ENCODE measurements around the gene ZSCAN21. TPM values are rescaled to one million over a fixed set of nuclear protein-coding genes. Genes with fewer than 3 reads are reported as not detected.
A peak's percentile ranks its signal among the peaks of the same experiment; 100 is the strongest.

ZSCAN21 gene
- total RNA-seq, 1 donor from 2014 or later = 11.1 TPM

- H3K27me3 ChIP-seq (ENCODE audit: insufficient read depth, low read length) = no peaks in the 10 kb centered on the region
- H3K27me3 Mint-ChIP-seq (ENCODE audit: low read depth, unreplicated experiment) = no peaks in the 10 kb centered on the region
- peaks cover 19% of the 10 kb centered on the region for H3K36me3 ChIP-seq (ENCODE audit: insufficient read depth, low read length)
- peaks cover 3% of the 10 kb centered on the region for H3K9me3 ChIP-seq (ENCODE audit: insufficient read depth, low read depth, low read length)
- peaks cover 50% of the 10 kb centered on the region for H3K79me2 ChIP-seq (ENCODE audit: insufficient read depth, low read length)
- H2AFZ ChIP-seq (ENCODE audit: low read depth, low read length) = peak within 1 kb of the TSS; percentile 59
- peaks cover 25% of the 10 kb centered on the region for H3K4me1 ChIP-seq (ENCODE audit: insufficient read depth, low read length)
- peak within 1 kb of the TSS; percentile 94 for H3K27ac Mint-ChIP-seq (ENCODE audit: unreplicated experiment)
- H3K9me3 Mint-ChIP-seq (ENCODE audit: unreplicated experiment) = no peaks in the 10 kb centered on the region
- H3K4me3 ChIP-seq (ENCODE audit: insufficient read depth, low read depth, low read length) = peak within 1 kb of the TSS; percentile 96
- peaks cover 13% of the 10 kb centered on the region for H3K36me3 Mint-ChIP-seq (ENCODE audit: low read depth, unreplicated experiment)
- peak within 1 kb of the TSS; percentile 93 for H3K27ac ChIP-seq (ENCODE audit: low read depth, low read length)
- peak; percentile 98 for DNase-seq (ENCODE audit: low read depth)
- H3K4me1 Mint-ChIP-seq (ENCODE audit: low read depth, unreplicated experiment) = peaks cover 23% of the 10 kb centered on the region
- no peak for TF ChIP-seq EZH2 (IDR thresholded peaks at IDR 0.05; ENCODE audit: insufficient read depth, low read length)
- TF ChIP-seq, protein P1, sequence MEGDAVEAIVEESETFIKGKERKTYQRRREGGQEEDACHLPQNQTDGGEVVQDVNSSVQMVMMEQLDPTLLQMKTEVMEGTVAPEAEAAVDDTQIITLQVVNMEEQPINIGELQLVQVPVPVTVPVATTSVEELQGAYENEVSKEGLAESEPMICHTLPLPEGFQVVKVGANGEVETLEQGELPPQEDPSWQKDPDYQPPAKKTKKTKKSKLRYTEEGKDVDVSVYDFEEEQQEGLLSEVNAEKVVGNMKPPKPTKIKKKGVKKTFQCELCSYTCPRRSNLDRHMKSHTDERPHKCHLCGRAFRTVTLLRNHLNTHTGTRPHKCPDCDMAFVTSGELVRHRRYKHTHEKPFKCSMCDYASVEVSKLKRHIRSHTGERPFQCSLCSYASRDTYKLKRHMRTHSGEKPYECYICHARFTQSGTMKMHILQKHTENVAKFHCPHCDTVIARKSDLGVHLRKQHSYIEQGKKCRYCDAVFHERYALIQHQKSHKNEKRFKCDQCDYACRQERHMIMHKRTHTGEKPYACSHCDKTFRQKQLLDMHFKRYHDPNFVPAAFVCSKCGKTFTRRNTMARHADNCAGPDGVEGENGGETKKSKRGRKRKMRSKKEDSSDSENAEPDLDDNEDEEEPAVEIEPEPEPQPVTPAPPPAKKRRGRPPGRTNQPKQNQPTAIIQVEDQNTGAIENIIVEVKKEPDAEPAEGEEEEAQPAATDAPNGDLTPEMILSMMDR (IDR thresholded peaks at IDR 0.05; ENCODE audit: insufficient read depth, low read depth, low read length) = peak; percentile 68
- H3K9ac ChIP-seq (ENCODE audit: low read length) = peak within 1 kb of the TSS; percentile 99
- peak within 1 kb of the TSS; percentile 98 for H3K4me3 Mint-ChIP-seq (ENCODE audit: unreplicated experiment)
- H4K20me1 ChIP-seq (ENCODE audit: insufficient read depth, low read length) = peaks cover 30% of the 10 kb centered on the region
- peak within 1 kb of the TSS; percentile 90 for H3K4me2 ChIP-seq (ENCODE audit: low read length)
- peak; percentile 45 for FAIRE-seq
Observed at GRCh38 chr7:100081535-100082102, 32.0 kb downstream of the ZSCAN21 start, which contains the start of gene ZNF3. ZNF3 (minus strand) TSS chr7:100081723; CDS start chr7:100077357, 4,366 bp downstream.

DNA sequence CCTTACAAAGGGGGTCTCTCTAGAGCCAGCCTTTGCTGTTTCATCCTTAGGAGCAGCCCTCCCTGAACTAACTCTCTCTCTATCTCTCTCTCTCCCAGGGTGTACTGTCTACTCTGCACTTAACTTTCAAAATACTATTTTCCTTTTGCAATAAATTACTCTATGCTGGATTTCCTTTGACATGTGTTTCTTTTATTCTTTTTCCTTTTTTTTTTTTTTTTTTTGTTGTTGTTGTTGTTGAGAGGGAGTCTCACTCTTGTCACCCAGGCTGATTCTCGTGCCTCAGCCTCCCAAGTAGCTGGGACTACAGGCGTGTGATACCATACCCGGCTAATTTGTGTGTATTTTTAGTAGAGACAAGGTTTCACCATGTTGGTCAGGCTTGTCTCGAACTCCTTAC is 33.4 kb downstream of the ZSCAN21 start:
- no peaks in the 10 kb centered on the region for H3K27me3 Mint-ChIP-seq (ENCODE audit: low read depth, unreplicated experiment)
- TF ChIP-seq, protein P1 (IDR thresholded peaks at IDR 0.05; ENCODE audit: insufficient read depth, low read depth, low read length) = no peak
- no peak for TF ChIP-seq EZH2 (IDR thresholded peaks at IDR 0.05; ENCODE audit: insufficient read depth, low read length)
- FAIRE-seq (no peak), DNase-seq (ENCODE audit: low read depth) (no peak)
- Histone ChIP-seq H3K4me1 (ENCODE audit: insufficient read depth, low read length) (peaks cover 38% of the 10 kb centered on the region), H3K36me3 (ENCODE audit: insufficient read depth, low read length) (peaks cover 11% of the 10 kb centered on the region), H3K27me3 (ENCODE audit: insufficient read depth, low read length) (no peaks in the 10 kb centered on the region), H3K79me2 (ENCODE audit: insufficient read depth, low read length) (peaks cover 37% of the 10 kb centered on the region), H2AFZ (ENCODE audit: low read depth, low read length) (no peak overlapping the region), H3K4me3 (ENCODE audit: insufficient read depth, low read depth, low read length) (no peak overlapping the region), H3K9ac (ENCODE audit: low read length) (peak overlapping the region; percentile 99), H3K27ac (ENCODE audit: low read depth, low read length) (no peak overlapping the region), H3K4me2 (ENCODE audit: low read length) (peak overlapping the region; percentile 90), H4K20me1 (ENCODE audit: insufficient read depth, low read length) (peaks cover 21% of the 10 kb centered on the region), H3K9me3 (ENCODE audit: insufficient read depth, low read depth, low read length) (no peaks in the 10 kb centered on the region)
- H3K4me3 Mint-ChIP-seq (ENCODE audit: unreplicated experiment) = peak overlapping the region; percentile 98
- H3K4me1 Mint-ChIP-seq (ENCODE audit: low read depth, unreplicated experiment) = peaks cover 23% of the 10 kb centered on the region
- H3K27ac Mint-ChIP-seq (ENCODE audit: unreplicated experiment) = peak overlapping the region; percentile 85
- peaks cover 6% of the 10 kb centered on the region for H3K36me3 Mint-ChIP-seq (ENCODE audit: low read depth, unreplicated experiment)
- no peaks in the 10 kb centered on the region for H3K9me3 Mint-ChIP-seq (ENCODE audit: unreplicated experiment)

DNA sequence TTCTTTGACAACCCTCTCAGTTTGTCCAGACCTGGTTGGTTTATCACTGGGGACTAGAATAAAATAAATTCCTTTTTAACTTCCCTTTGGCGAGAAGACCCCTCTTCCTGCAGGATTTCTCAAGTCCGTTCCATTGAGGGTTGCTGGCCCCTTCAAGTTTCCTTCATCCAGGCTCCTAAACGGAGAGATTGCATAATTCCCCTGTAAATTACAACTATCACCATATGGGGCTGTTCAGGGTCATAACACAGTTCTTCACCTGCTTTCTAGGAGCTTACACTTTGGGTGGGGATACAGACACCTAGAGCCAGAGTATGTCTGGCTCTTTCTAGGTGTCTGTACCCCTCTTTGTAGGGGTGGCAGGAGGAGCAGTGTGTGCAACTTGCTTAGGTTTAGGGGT is 35.9 kb downstream of the ZSCAN21 start:
- no peak for TF ChIP-seq EZH2 (IDR thresholded peaks at IDR 0.05; ENCODE audit: insufficient read depth, low read length)
- TF ChIP-seq, protein P1 (IDR thresholded peaks at IDR 0.05; ENCODE audit: insufficient read depth, low read depth, low read length) = no peak
- Mint-ChIP-seq H3K27ac (ENCODE audit: unreplicated experiment) (no peak overlapping the region), H3K27me3 (ENCODE audit: low read depth, unreplicated experiment) (no peaks in the 10 kb centered on the region)

More for the DNA sequence above, 35.9 kb downstream of the ZSCAN21 start:
- H3K4me2 ChIP-seq (ENCODE audit: low read length) = no peak overlapping the region
- H3K9me3 ChIP-seq (ENCODE audit: insufficient read depth, low read depth, low read length) = no peaks in the 10 kb centered on the region
- no peak overlapping the region for H3K4me3 ChIP-seq (ENCODE audit: insufficient read depth, low read depth, low read length)
- peaks cover 3% of the 10 kb centered on the region for H4K20me1 ChIP-seq (ENCODE audit: insufficient read depth, low read length)
- no peak for FAIRE-seq
- Mint-ChIP-seq H3K4me1 (ENCODE audit: low read depth, unreplicated experiment) (peaks cover 14% of the 10 kb centered on the region), H3K4me3 (ENCODE audit: unreplicated experiment) (no peak overlapping the region), H3K36me3 (ENCODE audit: low read depth, unreplicated experiment) (peaks cover 4% of the 10 kb centered on the region), H3K9me3 (ENCODE audit: unreplicated experiment) (no peaks in the 10 kb centered on the region)
- H3K4me1 ChIP-seq (ENCODE audit: insufficient read depth, low read length) = peaks cover 46% of the 10 kb centered on the region
- peaks cover 4% of the 10 kb centered on the region for H3K36me3 ChIP-seq (ENCODE audit: insufficient read depth, low read length)
- H3K27me3 ChIP-seq (ENCODE audit: insufficient read depth, low read length) = no peaks in the 10 kb centered on the region
- DNase-seq (ENCODE audit: low read depth) = no peak
- H3K27ac ChIP-seq (ENCODE audit: low read depth, low read length) = no peak overlapping the region
- H3K79me2 ChIP-seq (ENCODE audit: insufficient read depth, low read length) = peaks cover 32% of the 10 kb centered on the region
- no peak overlapping the region for H2AFZ ChIP-seq (ENCODE audit: low read depth, low read length)
- no peak overlapping the region for H3K9ac ChIP-seq (ENCODE audit: low read length)
